Tibial nerve (tissue), 4 donors: ENCODE measurements around the gene HBG1.

Experiments used
- CTCF ChIP-seq, 5 experiments: fragments of 200-600 bp in 3 of 5; fragments of 450-650 bp in 2 of 5; sonication (generic) in 3 of 5; IDR thresholded peaks; one replicate each; pipeline ENCODE4 v1.5.1; 2016 to 2019; ENCODE audit warnings: antibody characterized with exemption in 5 of 5, mild to moderate bottlenecking in 3 of 5, moderate library complexity in 2 of 5
- EP300 ChIP-seq, 2 donors: sonication (generic); formaldehyde crosslinking; IDR thresholded peaks; one replicate each; pipeline ENCODE4 v1.6.1; 2017; ENCODE audit warnings: antibody characterized with exemption in 2 of 2, mild to moderate bottlenecking in 1 of 2

DNA sequence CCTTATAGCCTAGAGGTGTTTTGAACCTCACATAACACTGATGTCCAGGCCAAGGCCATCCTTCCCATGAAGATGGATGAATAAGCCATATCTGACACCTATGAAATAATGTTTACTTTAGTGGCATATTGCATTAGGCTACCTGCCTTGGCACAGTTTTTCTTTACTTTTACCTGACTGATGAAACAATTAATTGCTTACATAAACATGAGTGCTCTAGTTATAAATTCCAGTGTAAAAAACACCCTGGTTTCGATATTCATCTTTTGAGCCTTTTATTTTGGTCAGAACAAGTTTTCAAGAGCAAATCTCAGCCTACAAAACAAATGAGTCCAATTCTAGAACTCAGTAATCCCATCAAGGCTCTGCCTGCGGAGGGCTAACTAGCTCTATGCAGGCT is 27.0 kb upstream of the HBG1 start:
- TF ChIP-seq CTCF (IDR thresholded peaks at IDR 0.05) (no peak), EP300 (IDR thresholded peaks at IDR 0.05) (no peak)
